DMS79 (cell line): ENCODE data around the gene GSG1.
A peak's percentile ranks its signal among the peaks of the same experiment; 100 is the strongest.

Experiments used
- DNase-seq: peaks from one replicate; lab custom pipeline; 2025; lab: John Stamatoyannopoulos, UW

GSG1 gene

DNA sequence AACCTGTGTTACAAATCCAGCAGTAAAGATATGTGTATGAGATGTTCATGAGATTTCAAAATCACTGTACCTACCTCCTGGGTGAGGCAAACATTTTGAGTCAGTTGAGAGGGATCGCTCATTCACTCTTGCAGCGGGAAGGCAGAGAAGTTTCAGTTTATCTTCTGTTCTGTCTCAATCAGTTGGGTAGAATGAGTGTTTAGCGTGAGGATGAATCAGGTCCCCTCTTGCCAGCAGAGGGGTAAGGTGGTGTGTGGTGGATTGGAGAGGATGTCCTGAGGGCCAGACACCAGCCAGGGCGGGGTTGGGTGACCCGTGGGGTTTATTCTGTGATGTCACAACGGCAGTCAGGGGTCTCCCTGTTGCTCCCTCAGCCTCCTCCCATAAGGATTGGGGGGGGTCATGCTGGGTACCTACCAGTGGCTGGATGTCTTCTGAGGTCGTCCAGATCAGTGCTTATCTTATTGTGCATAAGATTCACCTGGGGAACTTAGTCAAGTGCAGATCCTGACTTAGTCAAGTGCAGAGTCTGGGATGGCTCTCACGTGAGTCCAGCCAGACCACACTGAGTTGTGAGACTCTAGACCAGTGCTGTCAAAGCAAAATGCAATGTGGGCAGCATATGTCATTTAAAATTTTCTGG, at the start of gene GSG1:
Gene GSG1 (minus strand): TSS at position 277 of the 643 bp plus-strand sequence. CDS start 155 bp downstream, at position 122.
- DNase-seq: no peak

DNA sequence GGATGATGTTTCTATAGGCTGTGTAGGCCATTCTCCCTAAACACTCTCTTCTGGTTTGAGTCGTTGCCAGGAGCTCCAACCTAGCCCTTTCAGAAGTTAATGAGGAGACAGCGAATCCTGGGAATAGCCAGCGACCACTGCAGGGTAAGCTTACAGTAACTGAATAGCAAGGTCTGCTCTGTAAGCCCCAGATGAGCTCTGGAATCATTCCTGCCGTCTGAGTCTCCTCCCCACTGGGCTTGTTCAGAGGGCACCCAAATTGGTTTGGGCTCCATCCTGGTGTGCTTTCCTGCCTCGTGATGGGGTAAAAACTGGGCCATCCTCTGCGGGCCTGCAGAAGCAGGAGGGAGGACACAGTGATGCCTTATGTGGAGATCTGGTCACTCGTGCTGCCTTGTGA, 49.7 kb upstream of the GSG1 start:
- DNase-seq: no peak

DNA sequence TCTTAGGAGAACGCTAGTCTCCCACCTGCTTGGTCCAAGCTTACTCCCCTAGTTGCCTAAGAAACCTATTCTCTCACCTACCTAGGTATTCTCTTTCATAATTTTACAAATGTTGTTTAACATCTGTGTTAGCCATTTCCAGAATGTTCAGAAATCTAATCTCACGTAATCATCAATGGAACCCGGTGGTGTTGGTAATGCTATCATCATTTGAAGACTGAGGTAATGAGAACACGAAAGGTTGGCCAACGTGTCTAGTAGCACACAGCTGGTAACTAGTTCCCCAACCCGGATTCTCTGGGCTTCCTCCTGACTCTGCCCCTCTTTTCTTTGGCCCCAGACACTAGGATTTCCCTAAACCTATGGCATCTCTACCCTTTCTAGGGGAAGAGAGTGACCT, 49.3 kb upstream of the GSG1 start:
- no peak for DNase-seq

DNA sequence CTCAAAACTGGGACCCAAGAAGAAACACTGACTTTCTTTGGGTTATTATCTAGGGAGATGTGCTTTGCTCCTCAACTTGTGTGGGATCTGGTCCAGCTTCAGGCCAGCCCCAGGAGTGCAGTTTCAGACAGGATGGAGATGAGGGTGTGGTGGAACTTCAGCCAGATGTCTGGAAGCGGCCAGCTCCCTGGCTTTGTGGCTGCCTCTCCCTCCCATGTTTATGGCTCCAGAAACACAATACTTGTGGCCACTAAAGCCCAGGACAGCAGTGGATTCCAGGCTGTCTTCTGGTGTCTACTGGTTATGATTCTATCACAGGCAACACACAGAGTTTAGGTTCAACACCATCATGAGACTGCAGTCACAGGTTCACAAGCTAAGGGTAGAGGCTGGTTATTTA, 48.8 kb upstream of the GSG1 start:
- no peak for DNase-seq

DNA sequence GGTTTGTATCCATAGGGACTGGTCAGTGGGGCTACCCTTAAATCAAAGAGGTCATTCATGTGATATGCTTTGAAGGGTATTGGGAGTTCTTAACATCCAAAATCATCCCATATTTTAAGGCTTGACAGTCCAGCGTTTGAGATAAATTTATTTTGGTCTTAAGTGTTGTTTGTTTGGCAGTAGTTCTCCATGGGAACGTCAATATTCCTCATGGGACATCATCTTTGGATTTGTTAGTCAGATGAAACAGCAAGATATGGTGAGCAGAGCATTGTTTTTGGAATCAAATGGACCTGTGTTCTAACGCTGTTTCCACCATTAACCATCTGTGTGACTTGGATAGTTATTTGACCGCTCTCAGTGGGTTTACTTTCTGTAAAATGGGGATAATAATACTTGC, 45.9 kb upstream of the GSG1 start:
- DNase-seq: no peak

DNA sequence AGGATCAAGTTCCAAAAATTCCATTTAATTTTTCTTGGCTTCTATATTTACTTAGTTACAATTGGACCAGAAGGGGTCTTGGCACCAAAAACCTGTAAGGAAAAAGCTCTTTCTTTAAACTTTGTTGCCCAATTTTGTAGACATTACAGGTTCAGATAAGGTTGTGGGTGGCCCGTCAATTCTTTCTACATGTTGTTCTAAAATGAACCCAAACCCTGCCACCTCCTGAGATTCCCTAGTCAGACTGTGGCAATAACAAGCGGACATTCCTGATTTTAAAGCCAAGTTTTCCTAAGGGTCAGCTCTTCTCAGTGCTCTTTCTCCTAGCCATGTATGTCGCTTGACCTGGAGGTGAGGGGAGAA, 45.0 kb upstream of the GSG1 start:
- DNase-seq: no peak

DNA sequence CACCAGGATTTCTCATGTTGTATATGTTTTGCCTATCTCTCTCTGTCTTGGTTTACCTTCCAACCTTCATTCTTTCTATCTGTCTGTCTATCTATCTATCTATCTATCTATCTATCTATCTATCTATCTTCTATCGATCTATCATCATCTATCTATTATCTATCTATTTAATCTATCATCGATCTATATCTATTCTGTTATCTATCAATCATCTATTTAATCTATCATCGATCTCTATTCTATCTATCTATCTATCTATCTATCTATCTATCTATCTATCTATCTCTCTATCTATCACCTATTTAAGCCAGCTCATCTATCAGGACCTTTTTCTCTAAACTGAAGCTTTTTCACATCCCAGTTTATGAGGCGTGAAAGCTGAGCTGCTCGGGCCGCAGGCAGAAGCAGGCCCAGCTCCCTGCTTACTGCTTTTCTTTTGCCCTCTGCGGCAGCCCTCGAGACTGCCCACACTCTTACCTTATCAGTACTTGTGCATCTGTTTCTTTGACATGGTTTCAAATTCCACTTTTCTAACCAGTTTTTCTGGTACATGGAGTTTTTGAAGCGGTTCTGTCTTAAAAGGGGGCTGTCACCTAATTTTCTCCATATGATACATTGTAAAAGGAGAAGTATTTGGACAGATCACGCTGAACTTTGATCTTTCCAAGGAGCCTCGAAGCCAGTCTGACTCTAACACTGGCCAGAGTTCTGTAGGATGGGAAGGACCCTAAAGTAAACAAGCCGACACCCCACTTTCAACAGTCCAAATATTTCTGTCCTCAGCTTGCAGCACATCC, 44.4 kb upstream of the GSG1 start:
- DNase-seq: peak; percentile 12

DNA sequence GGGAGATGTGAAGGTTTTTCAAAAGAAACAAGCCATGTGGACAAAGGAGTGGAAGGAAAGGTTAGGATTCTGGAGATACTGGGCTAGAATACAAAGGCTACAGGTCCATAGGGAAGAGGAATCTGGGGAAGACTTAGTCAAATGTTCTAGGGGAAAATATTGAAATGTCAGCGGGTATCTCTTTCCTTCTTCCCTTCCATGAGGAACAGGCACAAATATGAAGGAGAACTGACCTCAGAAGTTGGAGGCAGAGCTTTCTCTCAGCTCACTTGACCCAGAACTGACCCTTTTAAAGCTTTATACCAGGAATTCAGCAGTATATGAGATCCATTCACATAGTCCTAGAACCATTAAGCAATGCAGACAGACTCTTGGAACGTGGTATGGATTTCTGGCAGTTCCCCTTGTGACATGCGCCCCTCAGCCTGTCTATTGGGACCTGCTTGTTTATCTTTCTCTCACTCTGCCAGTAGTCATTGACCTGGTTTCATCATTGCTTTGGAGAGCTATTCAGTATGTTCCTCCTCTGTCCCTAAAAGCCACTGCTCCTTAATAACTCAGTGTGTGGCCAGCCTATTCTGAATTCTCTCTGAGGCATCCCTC, 43.0 kb upstream of the GSG1 start:
- DNase-seq: no peak

DNA sequence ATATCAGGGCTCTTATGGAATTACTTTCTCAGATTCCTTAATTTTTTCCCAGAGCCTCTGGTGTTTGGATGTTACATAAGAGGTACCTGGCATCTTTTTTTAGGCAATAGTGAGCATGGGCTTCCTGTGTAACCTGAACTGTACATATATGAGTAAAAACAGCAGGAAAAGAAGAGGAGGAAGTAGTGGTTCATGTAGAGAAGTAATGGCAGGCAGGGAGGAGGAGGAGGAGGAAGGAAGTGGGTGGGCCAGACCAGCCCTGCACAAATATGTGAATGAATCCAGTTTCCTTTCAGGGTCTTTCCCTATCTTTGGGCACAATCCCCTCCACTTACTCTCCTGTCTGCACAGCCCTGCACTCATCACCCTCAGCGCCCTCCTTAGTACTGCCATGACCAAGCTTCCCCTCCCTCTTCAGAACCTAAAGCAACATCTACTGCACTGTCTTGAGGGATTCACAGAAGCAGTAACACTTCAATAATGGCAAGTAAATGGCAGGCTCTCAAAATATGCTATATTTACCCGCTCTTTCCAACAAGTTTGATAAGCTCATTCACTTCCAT, 40.9 kb upstream of the GSG1 start:
- DNase-seq: no peak

DNA sequence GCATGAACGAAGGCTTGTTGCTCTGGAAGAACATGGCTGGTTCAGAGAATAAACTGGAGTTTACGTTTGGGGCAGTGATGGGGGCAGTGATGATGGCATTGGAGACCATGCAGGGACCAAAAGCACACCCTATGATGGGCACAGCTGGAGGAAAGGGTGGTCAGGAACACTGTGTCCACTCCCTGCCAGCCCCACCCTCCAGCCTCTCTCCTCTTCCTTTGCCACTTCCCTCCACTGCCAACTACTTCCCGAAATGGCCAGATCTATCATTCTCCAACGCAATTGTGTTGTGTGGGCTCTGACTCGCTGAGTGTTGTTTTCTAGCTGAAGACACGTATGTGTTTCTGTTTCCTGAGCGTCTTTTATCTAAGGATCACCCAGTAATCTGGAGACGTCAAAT, 39.3 kb upstream of the GSG1 start:
- DNase-seq: no peak

DNA sequence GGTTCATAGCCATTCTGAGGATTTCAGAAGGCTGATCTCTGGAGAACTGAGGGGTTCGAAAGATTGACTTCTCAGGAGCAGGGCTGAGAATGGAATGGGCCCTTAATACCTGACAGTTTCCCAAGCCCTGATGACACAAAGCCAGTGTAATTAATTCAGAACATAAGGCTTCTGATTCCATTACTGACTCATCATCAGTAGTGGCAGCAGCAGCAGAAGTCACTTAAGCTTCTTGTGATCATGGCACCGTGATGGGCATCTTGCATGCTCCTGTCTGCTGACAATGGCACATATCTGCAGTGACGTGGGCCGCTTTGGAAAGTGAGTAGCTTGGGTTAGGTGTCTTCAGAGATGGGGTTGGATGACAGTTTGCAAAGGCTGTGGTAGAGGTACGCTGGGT, 38.2 kb upstream of the GSG1 start:
- no peak for DNase-seq

DNA sequence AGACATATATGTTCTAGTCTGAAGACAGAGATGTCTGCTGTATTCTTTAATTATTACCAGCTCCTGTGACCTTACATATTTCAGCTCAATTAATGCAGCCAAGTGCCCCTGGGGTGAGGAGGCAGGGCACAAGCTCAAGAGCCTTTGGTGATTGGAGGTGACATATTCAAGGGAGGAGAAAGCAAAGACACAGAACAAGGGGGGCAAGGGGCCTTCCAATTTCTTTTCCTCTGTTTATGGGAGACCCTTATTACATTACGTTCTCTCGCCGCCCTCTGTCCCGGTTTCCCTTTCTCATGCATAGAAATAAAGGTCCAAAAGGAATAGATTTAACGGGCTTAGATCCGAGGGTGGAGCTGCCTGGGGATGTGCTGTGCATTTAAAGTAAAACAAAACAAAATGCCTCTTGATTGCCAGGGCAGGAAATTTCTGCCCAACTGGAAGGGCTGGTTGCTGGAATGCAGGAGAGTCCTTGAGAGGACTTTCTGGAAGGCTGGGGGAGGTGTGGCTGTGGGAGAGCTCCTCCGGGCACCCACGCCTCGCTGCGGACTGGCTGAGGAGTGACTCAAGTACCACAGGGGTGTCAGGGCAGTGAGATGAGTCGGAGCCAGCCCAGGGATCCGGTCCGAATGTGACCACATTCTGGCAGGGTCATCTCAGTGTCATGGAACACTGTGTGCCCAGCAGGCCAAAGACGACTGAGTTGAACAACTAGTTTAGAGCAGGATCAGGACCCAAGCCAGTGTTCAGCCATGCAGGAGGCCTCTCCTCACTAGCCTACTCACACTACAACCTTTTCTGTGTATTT, 32.1 kb upstream of the GSG1 start:
- DNase-seq: peak; percentile 46

DNA sequence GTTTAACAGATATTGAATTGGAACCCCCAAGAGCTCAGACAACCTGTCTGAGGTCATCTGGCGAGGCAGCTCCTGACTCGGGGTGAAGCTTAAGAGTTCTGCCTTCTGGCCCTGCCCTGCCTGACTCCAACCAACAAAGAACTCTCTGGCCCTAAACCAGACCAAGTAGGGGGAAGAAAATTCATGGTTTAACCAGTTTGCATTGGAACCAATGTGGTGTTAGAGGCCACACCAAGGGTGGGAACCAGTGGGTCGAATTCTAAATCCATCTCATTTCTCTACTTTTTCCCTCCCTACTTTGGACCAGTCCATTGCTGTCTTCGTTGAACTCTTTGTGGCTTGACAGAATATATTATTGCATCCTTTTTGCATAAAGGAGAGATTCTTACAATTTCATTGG, 30.4 kb upstream of the GSG1 start:
- DNase-seq: no peak

DNA sequence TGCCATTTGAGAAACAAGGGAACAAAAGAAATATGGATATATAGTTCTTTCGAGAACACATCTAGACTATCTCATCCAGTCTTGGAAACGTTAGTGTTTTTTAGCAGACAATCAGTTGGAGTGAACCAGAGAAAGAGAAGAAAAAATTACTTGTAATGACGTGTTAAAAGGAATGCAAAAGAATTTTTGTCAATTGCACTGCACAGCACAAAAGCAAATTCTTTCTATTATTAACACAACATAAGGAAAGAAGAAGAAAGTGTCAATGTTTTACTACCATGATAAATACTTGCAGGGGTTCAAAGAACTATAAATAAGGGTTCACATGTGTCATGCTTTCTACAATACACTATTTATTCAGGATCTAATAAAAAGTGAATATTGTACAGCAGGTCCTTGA, 27.5 kb upstream of the GSG1 start:
- DNase-seq: no peak

DNA sequence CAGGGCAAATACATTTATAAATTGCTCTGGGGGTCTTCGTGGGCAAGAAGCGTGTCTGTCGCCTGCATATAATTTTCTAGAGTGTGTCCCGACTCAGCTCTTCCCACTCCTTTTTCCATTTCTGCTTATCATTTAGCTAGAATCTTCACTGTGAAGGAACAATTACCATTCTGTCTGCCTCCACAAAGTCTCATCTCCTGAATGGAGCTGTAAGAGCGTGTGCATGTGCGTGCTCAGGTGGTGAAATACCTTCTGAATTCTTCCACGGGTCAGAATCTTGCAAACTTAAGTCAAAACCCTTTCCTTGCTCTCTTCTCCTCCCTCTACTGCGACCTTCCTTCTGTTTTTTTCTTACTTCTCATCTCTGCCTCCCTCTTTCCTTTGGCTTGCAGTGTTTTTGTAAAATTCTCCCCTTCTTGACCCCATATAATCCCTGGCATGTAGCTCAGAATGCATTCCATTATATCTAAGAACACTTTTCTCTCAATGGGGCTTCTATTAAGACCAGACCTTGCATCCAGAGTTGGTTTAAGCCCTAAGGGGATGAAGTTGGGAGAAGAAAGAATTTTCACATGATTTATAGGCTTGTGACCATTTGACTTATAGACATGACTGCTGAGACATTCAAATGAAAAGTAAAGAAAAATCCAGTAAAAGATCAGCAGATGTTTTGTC, 25.0 kb upstream of the GSG1 start:
- DNase-seq: no peak

DNA sequence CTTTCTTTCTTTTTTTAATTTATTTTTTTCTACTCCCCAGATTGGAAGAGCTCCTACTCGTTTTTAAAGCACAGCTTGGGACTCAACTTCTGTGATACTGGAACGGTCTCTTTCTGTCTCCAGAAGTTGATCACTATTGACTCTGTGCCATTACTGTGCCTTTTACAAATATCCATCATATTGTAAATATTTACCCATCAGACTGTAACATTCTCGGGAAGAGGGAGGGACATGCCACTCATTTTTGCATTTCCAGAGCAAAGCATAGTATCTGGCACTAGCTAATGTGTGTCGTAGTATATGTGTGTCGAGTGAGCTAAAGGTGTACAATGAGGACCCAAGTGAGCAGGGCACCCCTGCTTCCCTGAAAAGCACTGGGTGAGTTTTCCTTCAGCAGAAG, 24.0 kb upstream of the GSG1 start:
- DNase-seq: no peak

DNA sequence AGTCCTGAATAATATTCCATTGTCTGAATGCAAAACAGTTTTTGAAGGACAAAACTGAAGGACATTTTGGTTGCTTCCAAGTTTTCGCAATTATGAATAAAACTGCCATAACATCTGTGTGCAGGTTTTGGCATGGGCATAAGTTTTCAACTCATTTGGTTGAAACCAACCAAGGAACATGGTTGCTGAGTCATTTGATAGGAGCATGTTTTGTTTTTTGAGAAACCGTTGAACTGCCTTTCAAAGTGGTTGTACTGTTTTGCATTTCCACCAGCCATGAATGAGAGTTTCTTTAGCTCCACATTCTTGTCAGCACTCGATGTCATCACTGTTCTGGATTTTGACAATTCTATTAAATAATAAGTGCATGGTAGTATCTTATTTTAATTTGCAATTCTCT, 23.0 kb upstream of the GSG1 start:
- DNase-seq: no peak

DNA sequence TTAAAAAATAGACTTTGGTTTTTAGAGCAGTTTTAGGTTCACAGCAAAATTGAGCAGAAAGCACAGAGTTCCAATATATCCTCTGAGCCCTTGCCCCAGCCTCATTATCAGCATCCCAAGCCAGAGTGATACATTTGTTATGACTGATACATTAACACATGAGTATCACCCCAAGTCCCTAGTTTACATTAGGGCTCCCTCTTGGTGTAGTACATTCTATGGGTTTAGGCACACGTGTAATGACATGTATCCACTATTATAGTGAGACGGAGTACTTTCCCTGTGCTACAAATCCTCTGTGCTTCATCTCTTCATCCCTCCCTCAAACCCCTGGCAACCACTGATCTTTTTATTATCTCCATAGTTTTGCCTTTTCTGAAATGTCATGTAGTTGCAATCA, 22.5 kb upstream of the GSG1 start:
- DNase-seq: no peak

DNA sequence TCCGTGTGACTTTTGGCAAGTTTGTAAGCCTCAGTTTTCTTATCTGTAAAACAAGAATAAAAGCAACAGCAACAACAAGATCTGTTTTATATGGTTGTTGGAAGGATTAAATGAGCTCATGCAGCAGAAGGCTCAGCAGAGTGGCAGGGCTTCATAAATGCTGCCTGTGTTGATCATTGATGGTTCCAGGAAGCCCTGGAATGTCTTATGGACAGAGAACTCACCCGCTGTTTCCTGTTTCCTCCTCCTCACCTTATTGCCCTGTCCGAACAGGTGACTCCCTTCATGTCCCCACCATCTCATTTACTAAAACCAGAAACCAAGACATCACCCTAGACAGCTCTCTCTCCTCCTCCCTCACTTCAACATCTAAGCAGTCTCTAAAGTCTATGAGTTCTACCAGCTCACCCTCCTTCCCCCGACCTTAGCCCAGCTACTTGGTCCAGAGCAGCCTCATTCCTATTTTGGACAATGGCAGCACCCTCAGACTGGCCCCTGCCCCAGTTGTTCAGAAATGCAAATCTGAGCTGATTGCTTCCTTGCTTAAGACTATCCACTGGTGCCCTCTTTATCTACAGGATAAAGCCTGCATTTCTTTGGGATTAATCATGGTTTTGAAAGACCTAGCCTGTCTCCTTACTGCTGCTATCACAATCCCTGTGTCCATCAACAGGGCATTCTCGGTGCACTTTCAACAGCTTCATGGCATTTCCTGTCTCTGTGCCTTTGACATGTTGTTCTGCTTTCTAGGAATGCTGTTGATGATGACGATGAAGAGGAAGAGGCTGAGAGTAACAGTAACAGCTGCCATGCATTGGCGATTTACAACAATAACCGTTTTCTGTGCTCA, 21.4 kb upstream of the GSG1 start:
- no peak for DNase-seq

DNA sequence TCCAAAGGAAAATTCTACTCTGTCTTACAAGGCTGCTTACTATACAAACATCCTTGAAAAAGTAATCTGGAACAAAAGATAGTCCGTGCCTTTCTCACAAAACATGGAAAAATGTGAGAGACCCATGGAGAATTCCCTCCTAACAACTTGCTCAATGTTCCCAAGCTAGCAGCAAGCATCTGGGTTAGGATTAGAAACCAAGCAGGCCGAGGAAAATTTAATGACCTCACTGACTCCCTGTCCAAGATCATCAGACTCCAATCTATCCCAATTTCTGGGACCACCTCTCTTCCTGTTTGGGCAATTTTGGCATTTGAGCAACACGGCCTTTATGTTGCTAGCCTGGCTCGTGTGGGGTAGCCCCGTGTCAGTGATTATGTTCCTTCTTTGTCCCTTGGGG, 18.1 kb upstream of the GSG1 start:
- DNase-seq: no peak

DNA sequence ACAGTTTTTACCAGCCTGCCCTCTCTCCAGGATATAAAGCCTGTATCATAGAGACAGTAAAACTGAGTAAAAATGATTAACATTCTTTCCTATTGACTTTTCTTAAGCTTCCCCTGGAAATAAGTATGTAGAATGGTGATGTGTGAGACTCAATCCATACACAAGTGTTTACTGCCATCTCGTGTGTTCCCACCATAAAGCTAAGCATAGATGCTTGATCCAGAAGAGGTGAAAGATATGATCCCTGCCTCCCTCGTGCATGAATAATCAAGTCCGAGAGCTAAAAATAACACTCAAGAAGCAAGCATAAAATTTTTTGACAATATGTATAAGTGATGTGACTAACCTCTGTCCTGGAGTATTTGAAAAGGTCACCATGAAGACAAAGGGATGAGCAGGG, 16.9 kb upstream of the GSG1 start:
- no peak for DNase-seq
